Activated CD8-positive, alpha-beta memory T cell treated with anti-CD3 and anti-CD28 coated beads, Interleukin-2, amount 10 ng/mL, durations not matched to agents 7 days and 5 days (primary cell): Measurements from ENCODE around the gene NDRG2. TPM values are rescaled to one million over a fixed set of nuclear protein-coding genes. Genes with fewer than 3 reads are reported as not detected.
A peak's percentile ranks its signal among the peaks of the same experiment; 100 is the strongest.

Experiments
- ATAC-seq: fragments of 150-1000 bp; cut with Tn5 transposase; one replicate; pipeline ENCODE4 v1.10.0; 2021; ENCODE audit warnings: moderate library complexity
- CTCF ChIA-PET: fragments of 350-600 bp; sonication (Branson Sonifier 250); formaldehyde crosslinking; loops from one replicate; lab custom pipeline; 2021; ENCODE audit warnings: antibody characterized with exemption; lab: Charles Lee
- DNase-seq: peaks from one replicate; pipeline ENCODE4 v3.0.0-alpha.2; 2020
- H3K27ac Mint-ChIP-seq: one replicate; pipeline ENCODE4 v1.8.0; 2021; ENCODE audit warnings: mild to moderate bottlenecking, mixed read lengths
- H3K27me3 Mint-ChIP-seq: one replicate; pipeline ENCODE4 v1.8.0; 2021; ENCODE audit warnings: mixed read lengths
- H3K36me3 Mint-ChIP-seq: one replicate; pipeline ENCODE4 v1.8.0; 2021; ENCODE audit warnings: mild to moderate bottlenecking, mixed read lengths
- H3K4me1 Mint-ChIP-seq: one replicate; pipeline ENCODE4 v1.8.0; 2021; ENCODE audit warnings: mixed read lengths
- H3K4me3 Mint-ChIP-seq: one replicate; pipeline ENCODE4 v1.8.0; 2021; ENCODE audit warnings: mild to moderate bottlenecking, moderate library complexity, mixed read lengths
- H3K9me3 Mint-ChIP-seq: one replicate; pipeline ENCODE4 v1.8.0; 2022; ENCODE audit warnings: low read depth, mixed read lengths
- total RNA-seq, 2 experiments: library from RNA; stranded (reverse); gene quantifications; one replicate each; pipeline ENCODE4 v1.2.3, GENCODE V29; 2021

Gene NDRG2
- total RNA-seq, 2 experiments from 2014 or later: 2.1 to 6.9 TPM

DNA sequence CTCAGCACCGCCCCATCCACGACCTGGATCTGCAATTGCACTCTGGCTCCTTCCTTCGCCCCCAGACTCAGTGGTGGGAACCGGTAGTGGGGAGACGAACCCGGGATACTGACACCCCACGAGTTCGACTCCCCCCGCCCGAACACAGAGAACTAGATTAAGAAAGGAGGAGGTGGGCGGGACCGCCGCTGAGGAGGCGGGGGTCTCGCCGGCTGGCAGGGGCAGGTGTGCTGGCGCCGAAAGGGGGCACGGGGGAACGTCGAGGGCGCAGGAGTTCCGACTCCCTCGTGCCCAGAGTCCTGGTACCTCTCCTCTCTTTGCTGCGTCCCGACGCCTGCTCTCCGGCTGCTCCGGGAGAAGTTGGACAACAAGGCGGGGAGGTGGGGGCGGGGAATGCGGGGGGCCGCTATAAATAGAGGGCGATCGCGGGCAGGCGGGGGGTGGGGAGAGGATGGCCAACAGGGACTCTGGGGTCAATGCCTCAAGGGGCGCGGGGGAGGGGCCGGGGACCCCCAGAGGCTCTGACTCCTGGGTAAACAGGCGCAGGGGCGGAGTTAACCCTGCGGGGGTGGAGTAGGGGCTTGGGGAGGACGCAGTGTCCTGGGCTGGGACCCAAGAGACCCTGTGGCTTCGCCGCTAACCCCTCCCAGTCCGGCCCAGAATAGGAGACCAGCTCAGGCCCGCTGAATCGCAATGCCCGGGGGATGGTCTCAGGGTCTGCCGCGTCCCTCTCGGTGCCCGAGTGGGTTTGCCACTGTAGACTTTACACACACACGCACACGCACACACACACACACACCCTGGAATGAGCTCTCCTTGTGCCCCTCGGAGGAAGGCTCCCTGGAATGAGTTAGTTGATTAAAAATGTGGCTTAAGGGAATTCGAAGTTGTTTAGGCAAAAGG lies 761 bp upstream of the NDRG2 start:
- H3K36me3 Mint-ChIP-seq: no peaks in the 10 kb centered on the region
- peaks cover 41% of the 10 kb centered on the region for H3K27me3 Mint-ChIP-seq
- H3K27ac Mint-ChIP-seq: no peak overlapping the region
- CTCF ChIA-PET: interaction anchor here (1.1 to 3.0 kb wide), 6 partner anchors 11 to 79 kb away, joined by 3 to 26 read pairs (median 4); no protein-coding TSS in a partner anchor
- H3K4me3 Mint-ChIP-seq: peak overlapping the region; percentile 68
- no peaks in the 10 kb centered on the region for H3K9me3 Mint-ChIP-seq
- peaks cover 9% of the 10 kb centered on the region for H3K4me1 Mint-ChIP-seq
- DNase-seq (no peak), ATAC-seq (no peak)

DNA sequence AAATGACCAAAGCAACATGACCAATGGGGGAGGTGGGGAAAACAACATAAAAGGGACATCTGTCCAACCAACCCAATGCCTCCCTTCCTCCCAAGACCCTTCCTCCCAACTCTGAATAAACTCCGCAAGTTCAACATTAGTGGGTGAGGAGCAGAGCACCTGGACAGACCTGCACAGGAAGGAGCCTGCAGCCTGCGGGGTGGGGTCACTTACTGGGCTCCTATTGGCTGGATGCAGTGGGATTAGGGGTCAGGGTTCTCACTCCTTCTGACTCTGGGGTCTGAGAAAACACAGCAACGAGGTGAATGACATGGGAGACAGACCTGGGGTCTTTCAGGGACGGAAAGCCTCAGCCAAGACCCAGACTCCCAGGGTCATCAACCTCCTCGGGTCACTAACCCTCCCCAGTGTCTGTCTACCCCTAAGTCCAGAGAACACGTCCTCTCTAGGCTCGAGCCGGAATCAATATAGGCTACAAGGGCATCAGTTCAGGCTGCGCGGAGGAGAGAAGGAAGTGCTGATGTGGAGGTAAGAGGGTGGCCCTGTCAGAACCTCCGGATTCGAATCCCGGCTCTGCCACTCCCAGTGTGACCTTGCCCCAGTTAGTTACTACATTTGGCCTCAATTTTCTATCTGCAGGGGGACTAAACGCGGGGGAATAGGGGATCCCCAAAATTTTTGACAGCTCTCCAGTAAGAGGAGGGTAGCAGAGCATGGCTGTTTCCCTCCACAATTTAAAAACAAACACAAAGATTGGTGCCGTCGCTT lies 860 bp downstream of the NDRG2 start:
- ATAC-seq (no peak), DNase-seq (no peak)
- CTCF ChIA-PET: interaction anchor here (1.0 to 3.0 kb wide), 7 partner anchors 9 to 81 kb away, joined by 3 to 26 read pairs (median 3); no protein-coding TSS in a partner anchor
- H3K4me3 Mint-ChIP-seq: peak overlapping the region; percentile 55
- no peak overlapping the region for H3K27ac Mint-ChIP-seq
- H3K4me1 Mint-ChIP-seq: peaks cover 9% of the 10 kb centered on the region
- peaks cover 39% of the 10 kb centered on the region for H3K27me3 Mint-ChIP-seq
- H3K9me3 Mint-ChIP-seq: no peaks in the 10 kb centered on the region
- H3K36me3 Mint-ChIP-seq: no peaks in the 10 kb centered on the region

DNA sequence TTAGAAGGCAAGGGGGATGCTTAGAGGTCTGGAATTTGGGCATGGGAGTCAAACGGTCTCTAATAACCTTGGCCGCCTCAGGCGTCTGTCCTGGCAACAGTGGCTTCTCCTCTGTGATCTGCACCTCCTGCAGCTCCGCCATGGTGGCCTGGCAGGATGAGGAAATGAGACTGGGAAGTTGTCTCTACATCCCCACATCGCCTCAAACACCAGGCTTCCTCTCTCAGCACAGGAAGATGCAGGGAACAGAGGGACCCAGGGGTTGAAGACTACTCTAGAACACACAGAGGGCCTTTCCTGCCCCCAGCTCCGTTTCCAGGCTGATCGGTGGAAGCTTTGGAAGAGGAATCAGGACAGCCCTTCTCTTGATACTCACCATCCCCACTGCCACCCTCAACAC lies 1.7 kb downstream of the NDRG2 start:
- H3K4me3 Mint-ChIP-seq: peak overlapping the region; percentile 3
- H3K9me3 Mint-ChIP-seq: no peaks in the 10 kb centered on the region
- H3K27ac Mint-ChIP-seq: no peak overlapping the region

DNA sequence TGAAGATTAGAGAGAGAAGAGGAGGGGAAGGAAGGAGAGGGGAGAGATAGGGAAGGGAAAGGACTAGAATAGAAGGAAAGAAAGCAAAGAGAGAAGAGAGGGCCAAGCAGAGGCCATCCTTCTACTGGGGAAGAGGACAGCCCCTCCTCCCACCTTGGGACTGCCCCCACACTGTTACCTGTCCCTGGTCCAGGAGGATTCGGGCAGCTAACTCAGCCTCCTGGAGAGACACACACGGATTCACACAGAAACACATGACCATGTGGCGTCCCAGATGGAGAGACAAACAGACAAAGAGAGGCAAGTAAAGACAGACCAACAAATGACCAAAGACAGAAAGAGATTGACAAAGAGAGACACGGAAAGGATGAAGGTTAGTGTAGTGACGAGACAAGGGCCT lies 2.2 kb downstream of the NDRG2 start:
- peak overlapping the region; percentile 3 for H3K4me3 Mint-ChIP-seq
- CTCF ChIA-PET: interaction anchor here (1.2 to 3.0 kb wide), 3 partner anchors 8 to 83 kb away, joined by 3 to 26 read pairs (median 4); no protein-coding TSS in a partner anchor

More for the DNA sequence above, 1.7 kb downstream of the NDRG2 start:
- ATAC-seq (no peak), DNase-seq (no peak)
- CTCF ChIA-PET: interaction anchor here (1.2 to 3.0 kb wide), 3 partner anchors 8 to 82 kb away, joined by 3 to 26 read pairs (median 4); no protein-coding TSS in a partner anchor
- no peaks in the 10 kb centered on the region for H3K36me3 Mint-ChIP-seq
- peaks cover 39% of the 10 kb centered on the region for H3K27me3 Mint-ChIP-seq
- H3K4me1 Mint-ChIP-seq: peaks cover 9% of the 10 kb centered on the region

DNA sequence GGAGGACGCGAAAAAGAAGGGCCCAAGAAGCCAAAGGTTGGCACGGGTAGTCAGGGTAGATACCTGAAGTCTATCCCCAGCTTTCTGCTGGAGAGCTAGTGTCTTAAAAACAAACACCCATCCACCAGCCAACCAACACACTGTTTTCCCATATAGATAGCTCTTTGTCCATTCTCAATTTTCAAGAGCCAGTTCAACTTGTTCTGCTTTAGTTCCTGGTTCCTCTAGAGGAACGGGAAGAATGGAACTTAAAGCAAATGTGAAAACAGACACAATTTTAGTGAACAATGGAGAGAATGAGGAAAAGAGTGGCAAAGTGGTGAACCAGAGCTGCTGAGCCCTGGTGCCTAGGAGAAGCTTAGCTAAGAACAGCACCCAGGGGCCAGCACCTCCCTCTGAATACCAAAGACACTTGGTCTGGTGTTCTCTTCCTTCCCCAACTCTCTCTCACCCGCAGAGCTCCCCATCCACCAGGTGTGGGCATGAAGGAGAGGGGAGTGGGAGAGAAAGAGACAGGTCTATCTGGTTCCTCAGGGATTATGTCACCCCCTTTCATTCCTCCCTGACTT lies 3.8 kb downstream of the NDRG2 start:
- H3K4me1 Mint-ChIP-seq: peaks cover 9% of the 10 kb centered on the region
- no peaks in the 10 kb centered on the region for H3K36me3 Mint-ChIP-seq
- CTCF ChIA-PET: interaction anchor here (0.9 to 11.2 kb wide), 9 partner anchors 13 to 114 kb away, joined by 3 to 170 read pairs (median 5); partner anchors contain the start of genes TMEM253 and ZNF219
- ATAC-seq: no peak
- H3K27me3 Mint-ChIP-seq: peaks cover 30% of the 10 kb centered on the region
- H3K4me3 Mint-ChIP-seq: no peak overlapping the region
- H3K9me3 Mint-ChIP-seq: no peaks in the 10 kb centered on the region
- DNase-seq: no peak
- no peak overlapping the region for H3K27ac Mint-ChIP-seq

More for the DNA sequence above, 2.2 kb downstream of the NDRG2 start:
- Mint-ChIP-seq H3K27me3 (peaks cover 39% of the 10 kb centered on the region), H3K27ac (no peak overlapping the region), H3K9me3 (no peaks in the 10 kb centered on the region), H3K36me3 (no peaks in the 10 kb centered on the region), H3K4me1 (peaks cover 9% of the 10 kb centered on the region)
- DNase-seq (no peak), ATAC-seq (no peak)

DNA sequence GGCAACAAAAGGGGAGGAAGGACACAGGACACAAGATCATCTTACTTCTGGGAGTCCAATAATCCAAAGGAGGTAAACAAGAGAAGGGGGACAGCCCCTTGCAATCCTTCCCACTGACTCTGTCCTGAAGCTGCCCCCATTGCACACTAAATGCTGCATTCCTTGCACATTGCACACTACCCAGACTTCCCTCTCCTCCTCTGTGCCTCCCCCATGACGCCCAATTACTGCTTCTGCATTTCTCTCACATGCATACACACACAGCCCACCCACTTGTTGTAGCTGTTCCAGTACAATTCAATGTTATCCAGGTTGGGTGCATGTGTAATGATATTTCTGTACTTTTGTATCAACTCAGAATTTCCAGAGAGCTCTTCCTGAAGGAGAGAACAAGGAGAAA lies 5.5 kb downstream of the NDRG2 start:
- Mint-ChIP-seq H3K27ac (no peak overlapping the region), H3K27me3 (peaks cover 27% of the 10 kb centered on the region), H3K4me1 (peaks cover 6% of the 10 kb centered on the region), H3K36me3 (no peaks in the 10 kb centered on the region), H3K4me3 (no peak overlapping the region), H3K9me3 (no peaks in the 10 kb centered on the region)
- DNase-seq (no peak), ATAC-seq (no peak)
- CTCF ChIA-PET: interaction anchor here (0.9 to 11.2 kb wide), 6 partner anchors 11 to 85 kb away, joined by 3 to 170 read pairs (median 6); partner anchors contain the start of gene ZNF219

DNA sequence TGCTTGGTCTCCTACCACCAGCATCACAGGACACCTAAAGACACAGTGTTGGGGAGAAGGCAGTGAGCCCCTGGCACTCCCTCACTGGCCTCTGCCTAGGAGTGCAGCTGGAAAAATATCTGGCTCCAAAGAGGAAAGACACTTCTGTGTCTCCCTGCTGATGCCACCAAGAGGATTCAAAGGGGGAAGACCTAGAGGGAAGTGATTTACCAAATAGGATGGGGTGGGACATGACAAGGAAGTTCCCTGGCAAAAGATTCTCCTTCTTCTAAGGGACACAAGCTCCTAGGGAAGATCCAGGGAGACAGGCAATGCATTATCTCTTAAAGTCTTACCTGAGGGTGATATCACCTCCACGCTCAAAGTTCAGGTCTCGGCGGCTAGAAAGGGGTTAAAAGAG lies 6.1 kb downstream of the NDRG2 start:
- CTCF ChIA-PET: interaction anchor here (0.9 to 11.2 kb wide), 4 partner anchors 14 to 86 kb away, joined by 3 to 170 read pairs (median 4); partner anchors contain the start of gene ZNF219
- H3K4me3 Mint-ChIP-seq: no peak overlapping the region
- DNase-seq (no peak), ATAC-seq (no peak)
- H3K27ac Mint-ChIP-seq: no peak overlapping the region
- H3K4me1 Mint-ChIP-seq: peaks cover under 1% of the 10 kb centered on the region
- peaks cover 24% of the 10 kb centered on the region for H3K27me3 Mint-ChIP-seq
- H3K9me3 Mint-ChIP-seq: no peaks in the 10 kb centered on the region
- H3K36me3 Mint-ChIP-seq: no peaks in the 10 kb centered on the region

DNA sequence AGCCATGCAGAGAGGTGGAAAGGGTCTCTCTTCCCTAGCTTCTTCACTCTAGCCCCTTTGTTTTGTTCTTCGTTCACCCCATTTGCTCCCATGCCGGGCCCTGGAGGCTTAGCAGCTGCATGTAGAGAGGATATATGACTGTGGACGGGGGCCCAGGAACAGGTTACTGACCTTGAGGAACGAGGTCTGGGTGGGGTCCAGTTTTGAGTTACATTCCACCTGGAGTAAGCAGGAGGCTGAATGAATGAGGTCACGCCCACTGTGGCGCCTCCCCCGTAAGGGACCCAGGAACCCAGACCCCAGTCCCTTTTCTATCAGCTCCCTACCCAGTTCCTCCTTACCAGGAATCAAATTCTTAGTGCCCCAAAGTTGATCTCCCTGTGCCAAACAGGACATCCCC lies 6.6 kb downstream of the NDRG2 start:
- Mint-ChIP-seq H3K27ac (no peak overlapping the region), H3K9me3 (no peaks in the 10 kb centered on the region), H3K4me1 (no peaks in the 10 kb centered on the region), H3K36me3 (no peaks in the 10 kb centered on the region), H3K27me3 (peaks cover 20% of the 10 kb centered on the region), H3K4me3 (no peak overlapping the region)
- CTCF ChIA-PET: interaction anchor here (1.0 to 11.2 kb wide), 5 partner anchors 10 to 86 kb away, joined by 3 to 170 read pairs (median 6); partner anchors contain the start of gene ZNF219
- ATAC-seq (no peak), DNase-seq (no peak)

DNA sequence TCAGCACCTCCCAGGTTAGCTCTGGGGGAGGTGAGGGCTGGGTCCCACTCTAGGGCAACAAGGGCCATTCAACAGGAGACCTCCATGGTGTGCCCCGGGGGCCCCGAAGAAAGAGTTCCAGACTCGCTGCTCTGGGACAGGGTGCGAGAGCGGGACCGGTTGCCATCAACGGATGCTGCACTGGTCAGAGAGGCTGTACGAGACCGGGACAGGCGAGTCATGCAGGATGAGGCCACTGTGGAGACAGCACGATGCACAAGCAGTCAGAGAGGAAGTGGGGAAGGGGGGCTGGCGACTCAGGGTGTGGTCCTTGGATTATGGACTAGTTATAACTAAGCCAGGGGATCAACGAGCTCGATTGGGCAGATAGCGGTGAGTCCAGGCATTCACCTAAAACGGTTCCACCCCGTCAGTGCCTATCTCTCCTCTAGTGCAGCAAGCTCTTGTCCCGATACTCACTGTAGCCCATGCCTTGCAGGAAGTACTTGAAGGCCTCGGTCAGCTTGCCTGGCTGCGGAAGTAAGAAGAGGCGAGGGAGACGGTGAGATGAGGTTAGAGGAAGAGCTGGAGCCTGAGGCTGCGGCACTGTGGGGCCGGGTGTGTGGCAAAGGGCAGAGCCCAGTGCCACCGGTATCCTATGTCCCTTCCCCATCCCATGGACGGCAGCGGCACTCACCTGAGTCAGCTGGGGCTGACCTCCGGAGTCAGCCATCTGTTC lies 7.2 kb downstream of the NDRG2 start:
- CTCF ChIA-PET: interaction anchor here (1.0 to 11.2 kb wide), 6 partner anchors 9 to 88 kb away, joined by 3 to 170 read pairs (median 21); partner anchors contain the start of genes RNASE13 and ZNF219
- no peak overlapping the region for H3K4me3 Mint-ChIP-seq
- no peaks in the 10 kb centered on the region for H3K9me3 Mint-ChIP-seq
- no peak overlapping the region for H3K27ac Mint-ChIP-seq
- DNase-seq (no peak), ATAC-seq (no peak)
- H3K4me1 Mint-ChIP-seq: no peaks in the 10 kb centered on the region
- no peaks in the 10 kb centered on the region for H3K36me3 Mint-ChIP-seq
- H3K27me3 Mint-ChIP-seq: peaks cover 18% of the 10 kb centered on the region

DNA sequence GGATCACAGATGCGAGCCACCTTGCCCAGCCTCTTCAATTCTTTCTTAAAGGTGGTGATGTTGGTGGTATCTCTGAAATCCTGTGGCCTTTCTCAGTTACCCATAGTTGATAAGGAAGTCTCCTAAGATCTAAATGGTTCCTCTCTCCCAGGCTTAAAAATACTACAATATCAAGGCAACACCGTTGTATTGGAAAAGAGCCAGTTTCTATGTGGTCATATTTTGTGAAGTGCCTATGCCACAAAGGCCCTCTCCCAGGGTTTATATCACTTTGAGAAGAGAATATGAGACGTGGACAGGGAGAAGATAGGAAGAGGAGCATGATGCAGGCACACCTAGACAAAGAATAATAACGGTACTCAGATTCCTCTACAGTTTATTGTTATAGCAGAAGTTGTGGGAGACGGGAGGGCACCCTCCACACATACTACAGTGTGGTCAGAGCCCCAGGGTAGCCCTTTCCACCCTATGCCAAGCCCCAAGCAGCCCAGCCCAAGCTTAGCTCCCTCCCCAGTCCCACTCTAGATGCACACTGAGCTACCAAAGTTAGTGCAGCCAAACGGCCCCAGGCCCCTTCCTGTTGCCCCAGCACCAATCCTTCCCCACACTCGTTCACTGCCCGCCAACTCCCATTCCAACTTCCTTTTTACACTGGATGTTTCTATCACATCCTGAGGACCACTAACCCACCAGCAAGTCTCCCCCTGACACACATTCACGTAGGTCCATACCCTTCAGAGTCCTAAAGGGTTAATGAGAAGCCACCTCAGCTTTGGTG lies 8.3 kb downstream of the NDRG2 start:
- no peak for ATAC-seq
- CTCF ChIA-PET: interaction anchor here (1.1 to 11.2 kb wide), 11 partner anchors 7 to 89 kb away, joined by 3 to 170 read pairs (median 26); partner anchors contain the start of genes NDRG2, RNASE13, SLC39A2 and TMEM253
- Mint-ChIP-seq H3K27ac (no peak overlapping the region), H3K9me3 (no peaks in the 10 kb centered on the region), H3K27me3 (peaks cover 22% of the 10 kb centered on the region), H3K36me3 (no peaks in the 10 kb centered on the region), H3K4me1 (no peaks in the 10 kb centered on the region), H3K4me3 (no peak overlapping the region)
- no peak for DNase-seq

DNA sequence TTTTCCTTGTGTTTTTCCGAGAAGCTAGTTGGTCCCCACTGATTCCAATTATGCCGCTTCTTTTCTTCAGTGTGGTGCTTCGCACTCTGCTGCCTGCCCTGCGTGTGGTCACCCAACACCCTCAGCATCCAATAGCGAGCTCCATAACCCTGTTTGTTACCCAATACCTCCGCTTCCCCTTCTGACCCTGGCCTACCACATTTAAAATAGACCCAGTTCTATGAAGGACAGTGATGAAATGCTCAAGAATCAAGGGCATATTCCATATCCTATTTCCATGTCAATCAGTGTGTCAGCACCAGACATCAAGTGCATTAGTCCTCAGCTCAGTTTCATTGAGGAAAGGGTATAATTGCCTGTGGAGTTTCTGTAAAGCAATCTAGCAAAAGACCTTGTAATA lies 9.5 kb downstream of the NDRG2 start:
- H3K4me3 Mint-ChIP-seq: no peak overlapping the region
- CTCF ChIA-PET: interaction anchor here (0.7 to 11.2 kb wide), 40 partner anchors 8 to 327 kb away, joined by 3 to 170 read pairs (median 6); partner anchors contain the start of genes ARHGEF40, NDRG2, RNASE13 and RNASE8
- H3K36me3 Mint-ChIP-seq: no peaks in the 10 kb centered on the region
- H3K4me1 Mint-ChIP-seq: no peaks in the 10 kb centered on the region
- no peaks in the 10 kb centered on the region for H3K9me3 Mint-ChIP-seq
- H3K27ac Mint-ChIP-seq: no peak overlapping the region
- DNase-seq: no peak
- peaks cover 23% of the 10 kb centered on the region for H3K27me3 Mint-ChIP-seq
- no peak for ATAC-seq
